IPS-NIHi7 (cell line): ENCODE results near the gene CFAP46.

Source experiments
- DNase-seq: peaks from one replicate; pipeline ENCODE4 v3.0.0; 2012; ENCODE audit warnings: mixed read lengths; ENCODE audit errors: extremely low spot score

CFAP46 gene

GRCh38 chr10:132881186-132881920 lies 61.0 kb downstream of the CFAP46 start:
- no peak for DNase-seq

DNA sequence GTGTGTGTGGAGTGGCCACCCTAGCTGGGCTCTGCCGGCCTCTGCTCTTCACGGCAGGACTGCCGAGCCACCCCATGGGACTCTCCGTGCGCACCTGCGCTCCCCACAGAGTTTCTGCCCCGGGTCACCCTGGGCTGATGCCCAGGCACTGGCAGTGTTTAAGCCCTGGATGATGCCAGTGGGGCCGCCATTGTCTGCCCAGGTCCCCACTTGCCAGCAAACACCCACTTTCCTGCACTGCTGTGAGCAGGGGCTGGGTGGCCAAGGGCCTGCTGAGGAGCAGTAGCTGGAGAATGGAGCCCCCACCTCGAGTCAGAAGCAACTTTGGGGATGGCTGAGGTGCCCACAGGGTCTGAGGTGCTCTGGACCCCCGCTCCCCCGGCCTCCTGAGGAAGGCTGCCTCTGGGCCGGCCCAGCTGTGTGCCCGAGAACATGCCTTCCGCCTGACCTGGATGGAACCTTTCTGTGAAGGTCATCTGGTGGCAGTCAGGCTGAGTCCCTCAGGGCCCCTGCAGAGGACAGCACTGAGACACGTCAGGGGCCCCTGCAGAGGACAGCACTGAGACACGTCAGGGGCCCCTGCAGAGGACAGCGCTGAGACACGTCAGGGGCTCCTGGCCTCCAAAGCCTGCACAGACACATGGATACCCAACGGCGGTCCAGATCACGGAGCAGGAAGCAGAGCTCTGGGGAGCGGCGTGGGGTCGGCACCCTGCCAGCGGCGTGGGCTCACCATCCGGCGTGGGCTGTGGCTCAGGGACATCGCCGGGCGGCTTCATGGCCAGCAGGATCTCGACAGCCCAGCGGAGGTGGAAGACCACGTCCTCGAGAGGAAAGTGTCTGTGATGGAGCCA lies 62.0 kb downstream of the CFAP46 start:
- no peak for DNase-seq

- DNase-seq, result no peak
These were observed 62.8 kb downstream of the CFAP46 start for GRCh38 chr10:132879408-132880127.

- DNase-seq, result no peak
These were observed 63.5 kb downstream of the CFAP46 start for GRCh38 chr10:132878730-132879407.

DNA sequence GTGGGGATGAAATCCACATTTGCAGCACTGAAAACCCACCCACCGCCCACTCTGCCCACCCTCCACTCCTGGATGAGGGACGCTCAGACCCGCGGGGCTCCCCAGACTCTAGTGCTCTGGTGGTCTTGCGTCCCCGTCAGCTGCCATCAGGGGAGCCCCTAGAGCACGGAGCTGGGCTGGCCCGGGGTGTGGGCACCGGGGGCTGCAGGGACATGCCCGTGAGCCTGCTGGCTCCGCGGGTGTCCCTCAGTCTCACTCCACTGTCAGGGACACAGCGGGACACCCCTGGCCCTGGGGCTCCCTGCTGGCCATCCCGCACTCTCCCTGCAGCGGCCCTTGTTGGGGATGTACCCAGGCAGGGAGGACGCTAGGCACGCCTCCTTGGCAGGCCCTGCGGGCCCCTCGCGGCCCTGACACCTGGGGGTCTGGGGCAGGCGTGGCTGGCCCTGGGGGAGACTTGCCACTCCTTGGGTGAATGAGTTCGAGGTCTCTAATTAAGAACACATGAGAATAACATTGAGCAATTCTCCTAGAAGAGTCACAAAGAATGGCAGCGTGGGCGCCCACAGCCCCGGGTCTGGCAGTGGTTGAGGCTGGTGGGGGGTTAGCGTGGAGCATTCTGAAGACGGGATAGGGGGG lies 64.2 kb downstream of the CFAP46 start:
- DNase-seq, result no peak

GRCh38 chr10:132877473-132877872 lies 64.9 kb downstream of the CFAP46 start:
- no peak for DNase-seq

- no peak for DNase-seq
These were observed 65.4 kb downstream of the CFAP46 start for GRCh38 chr10:132876993-132877431.

GRCh38 chr10:132876131-132876860 lies 66.1 kb downstream of the CFAP46 start:
- DNase-seq, result no peak

- DNase-seq, result no peak
These were observed 66.9 kb downstream of the CFAP46 start for GRCh38 chr10:132875435-132875834.

- no peak for DNase-seq
These were observed 69.0 kb downstream of the CFAP46 start for GRCh38 chr10:132873395-132873794.

- no peak for DNase-seq
These were observed 69.7 kb downstream of the CFAP46 start for GRCh38 chr10:132872658-132873057.

DNA sequence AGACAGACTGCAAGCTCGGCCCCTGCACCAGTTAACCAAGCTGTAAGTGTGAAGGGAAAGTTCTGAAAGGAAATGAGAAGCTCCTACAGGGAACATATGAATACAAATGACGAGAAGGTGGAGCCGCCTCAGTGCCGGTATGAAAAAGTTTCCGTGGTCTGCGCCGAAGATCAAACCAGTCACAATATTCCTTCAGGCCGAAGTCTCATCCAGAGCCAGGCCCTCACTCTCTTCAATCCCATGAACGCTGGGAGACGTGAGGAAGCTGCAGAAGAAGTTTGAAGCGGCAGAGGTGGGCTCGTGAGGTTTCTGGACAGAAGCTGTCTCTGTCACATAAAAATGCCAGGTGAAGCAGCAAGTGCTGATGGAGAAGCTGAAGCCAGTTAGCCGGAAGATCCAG lies 71.9 kb downstream of the CFAP46 start:
- DNase-seq, result no peak

- DNase-seq, result no peak
These were observed 72.7 kb downstream of the CFAP46 start for GRCh38 chr10:132869621-132870020.

GRCh38 chr10:132868995-132869394 lies 73.4 kb downstream of the CFAP46 start:
- no peak for DNase-seq

DNA sequence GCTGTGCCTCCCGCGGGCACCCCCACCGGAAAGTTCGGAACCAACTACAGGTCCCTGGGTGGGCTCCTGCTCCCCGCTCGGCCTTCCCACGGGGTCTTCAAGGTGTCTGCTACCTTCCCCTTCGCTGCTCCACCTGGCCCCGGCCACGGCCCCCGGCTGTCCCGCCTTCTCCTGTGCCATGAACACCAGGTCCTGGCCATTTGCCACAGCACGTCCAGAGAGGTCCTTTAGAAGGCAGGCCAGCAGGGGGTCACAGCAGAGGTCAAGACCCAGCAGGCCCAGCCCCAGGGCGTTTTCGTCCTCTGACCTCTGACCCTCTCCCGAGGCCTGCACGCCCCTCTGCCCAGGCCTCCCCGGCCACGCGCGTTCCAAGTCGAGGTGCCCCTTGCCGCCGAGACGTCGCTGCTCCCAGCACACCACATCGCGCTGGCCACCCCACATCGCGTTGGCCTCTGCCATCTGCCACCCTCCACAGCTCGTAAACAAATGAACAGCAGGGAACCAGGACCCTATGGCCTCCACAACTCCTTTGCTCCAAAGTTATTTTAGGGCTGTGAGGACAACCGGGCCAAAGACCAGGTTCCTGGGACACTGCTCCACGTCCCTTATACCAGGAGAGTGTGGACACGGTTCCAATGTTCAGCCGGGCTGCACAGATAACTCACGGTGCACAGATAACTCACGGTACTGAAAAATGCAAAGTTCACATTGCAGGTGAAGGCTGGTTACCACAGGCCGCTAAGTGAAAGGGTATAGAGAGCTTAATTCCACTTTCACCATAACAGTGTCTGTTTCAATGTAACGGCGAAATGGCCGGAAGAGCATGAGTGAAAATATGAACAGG lies 74.3 kb downstream of the CFAP46 start:
- DNase-seq, result no peak

GRCh38 chr10:132866601-132867381 lies 75.6 kb downstream of the CFAP46 start:
- no peak for DNase-seq

GRCh38 chr10:132865851-132866600 lies 76.3 kb downstream of the CFAP46 start:
- no peak for DNase-seq

- no peak for DNase-seq
These were observed 77.2 kb downstream of the CFAP46 start for GRCh38 chr10:132865171-132865631.
